Psoas muscle (tissue), 8 donors: Measurements from ENCODE around the gene IMPG1. TPM values are rescaled to one million over a fixed set of nuclear protein-coding genes. Genes with fewer than 3 reads are reported as not detected.

Experiments used
- ATAC-seq, 4 donors: fragments of 200-7000 bp; cut with Tn5 transposase; one replicate each; pipeline ENCODE4 v1.9.1; 2020; ENCODE audit warnings: moderate library complexity in 3 of 4, mild to moderate bottlenecking in 2 of 4
- DNase-seq, 2 donors: peaks; one replicate each; pipeline ENCODE4 v3.0.0-alpha.2; 2020
- H3K27ac ChIP-seq: fragments of 200-600 bp; one replicate; pipeline ENCODE4 v1.8.0; 2022
- H3K27me3 ChIP-seq, 3 donors: fragments of 200-600 bp in 1 of 3; one replicate each; pipeline versions ENCODE4 v1.6.1 to v1.8.0; 2013 to 2022; ENCODE audit warnings: low read length in 2 of 3, mild to moderate bottlenecking in 2 of 3, moderate library complexity in 1 of 3; ENCODE audit not compliant: insufficient read depth in 3 of 3
- H3K36me3 ChIP-seq, 2 donors: fragments of 200-600 bp in 1 of 2; one replicate each; pipeline versions ENCODE4 v1.6.1 to v1.8.0; 2013 to 2022; ENCODE audit warnings: low read depth in 1 of 2, mild to moderate bottlenecking in 1 of 2, moderate library complexity in 1 of 2; ENCODE audit not compliant: insufficient read depth in 1 of 2
- H3K4me1 ChIP-seq: fragments of 200-600 bp; one replicate; pipeline ENCODE4 v1.8.0; 2022
- H3K4me3 ChIP-seq: fragments of 200-600 bp; one replicate; pipeline ENCODE4 v1.8.0; 2022; ENCODE audit warnings: mild to moderate bottlenecking
- H3K9me3 ChIP-seq: fragments of 200-600 bp; one replicate; pipeline ENCODE4 v1.8.0; 2022
- WGBS, 3 donors: extraction: QIAGEN DNeasy Blood & Tissue Kit; methylation state at CpG; one replicate each; pipeline versions ENCODE4 v1.1.6 to v1.1.7; 2013; 5-methylcytosine and 5-hydroxymethylcytosine counted together
- intact Hi-C, 2 donors: fragments of 100-400 bp; cut with DNase I; formaldehyde crosslinking; loops; one replicate each; pipeline versions ENCODE4 v1.11.0 to v1.14.2; 2022
- polyA plus RNA-seq, 3 donors: library from polyadenylated mRNA; stranded (reverse); fragments of 200-250 nt; gene quantifications; one replicate each; pipeline ENCODE4 v1.2.3, GENCODE V29; 2013
- total RNA-seq, 4 donors: library from RNA; stranded (reverse); fragmentation: NEBNext Ultra II Directional in 2 of 4; extraction: Animal tissue kit (Norgen Biotek cat#: 25700) in 2 of 4; gene quantifications; one replicate each; pipeline versions ENCODE4 v1.2.1 to v1.2.4, GENCODE V29; 2021 to 2023
- TF ChIP-seq, protein P1 (sequence below): fragments of 200-600 bp; IDR thresholded peaks from one replicate; pipeline ENCODE4 v1.8.0; 2022; ENCODE audit warnings: antibody characterized with exemption
- donor health status: healthy with polysubstance abuse.
- donor health status: DM: no; HTN: no; CAD: no; lungs with moderate emphysema.
- donor health status: Bipolar disorder and iron deficiency.
- donor health status: healthy.
- donor health status: DM: yes; HTN: yes; CAD: no.
- donor health status: DM: no; HTN: no; CAD: no.
- donor health status: DM: no; HTN: no; CAD: no.
- donor health status: DM: yes; HTN: yes; CAD: no.

IMPG1 gene
- total and polyA plus RNA-seq, 7 donors, result not detected

DNA sequence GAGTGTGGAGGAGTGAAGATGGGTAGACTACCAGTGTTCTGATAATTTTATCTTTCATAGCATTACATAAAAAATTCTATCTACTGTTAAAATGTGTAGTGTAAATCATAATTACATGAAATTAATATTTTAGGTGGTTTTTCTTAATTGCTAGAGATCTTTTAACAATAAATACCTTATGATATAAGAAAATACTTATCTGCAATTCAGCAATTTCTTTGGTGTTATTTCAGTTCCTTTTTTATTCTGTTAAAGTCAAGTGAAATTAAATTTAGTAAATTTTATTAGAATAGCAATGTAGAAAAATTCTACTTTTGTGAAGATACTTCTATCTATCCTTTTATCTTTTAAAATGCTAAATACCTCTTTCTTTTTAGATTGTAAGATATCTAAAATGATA lies 104.3 kb downstream of the IMPG1 start:
- Histone ChIP-seq H3K4me1 (no peaks in the 10 kb centered on the region), H3K27me3 (no peaks in the 10 kb centered on the region), H3K4me3 (no peak overlapping the region), H3K27ac (no peak overlapping the region), H3K36me3 (no peaks in the 10 kb centered on the region), H3K9me3 (no peaks in the 10 kb centered on the region)
- TF ChIP-seq, protein P1, sequence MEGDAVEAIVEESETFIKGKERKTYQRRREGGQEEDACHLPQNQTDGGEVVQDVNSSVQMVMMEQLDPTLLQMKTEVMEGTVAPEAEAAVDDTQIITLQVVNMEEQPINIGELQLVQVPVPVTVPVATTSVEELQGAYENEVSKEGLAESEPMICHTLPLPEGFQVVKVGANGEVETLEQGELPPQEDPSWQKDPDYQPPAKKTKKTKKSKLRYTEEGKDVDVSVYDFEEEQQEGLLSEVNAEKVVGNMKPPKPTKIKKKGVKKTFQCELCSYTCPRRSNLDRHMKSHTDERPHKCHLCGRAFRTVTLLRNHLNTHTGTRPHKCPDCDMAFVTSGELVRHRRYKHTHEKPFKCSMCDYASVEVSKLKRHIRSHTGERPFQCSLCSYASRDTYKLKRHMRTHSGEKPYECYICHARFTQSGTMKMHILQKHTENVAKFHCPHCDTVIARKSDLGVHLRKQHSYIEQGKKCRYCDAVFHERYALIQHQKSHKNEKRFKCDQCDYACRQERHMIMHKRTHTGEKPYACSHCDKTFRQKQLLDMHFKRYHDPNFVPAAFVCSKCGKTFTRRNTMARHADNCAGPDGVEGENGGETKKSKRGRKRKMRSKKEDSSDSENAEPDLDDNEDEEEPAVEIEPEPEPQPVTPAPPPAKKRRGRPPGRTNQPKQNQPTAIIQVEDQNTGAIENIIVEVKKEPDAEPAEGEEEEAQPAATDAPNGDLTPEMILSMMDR, result no peak
- intact Hi-C loops, result no loop called here
- no peak for DNase-seq
- no peak for ATAC-seq

- Histone ChIP-seq H3K27ac (no peak overlapping the region), H3K36me3 (no peaks in the 10 kb centered on the region), H3K4me1 (no peaks in the 10 kb centered on the region), H3K9me3 (no peaks in the 10 kb centered on the region), H3K27me3 (no peaks in the 10 kb centered on the region), H3K4me3 (no peak overlapping the region)
- ATAC-seq, result no peak
- intact Hi-C loops, result no loop called here
- TF ChIP-seq, protein P1, result no peak
- 59 to 85% (median 80%) methylated on average over 1 of the region's 1 CpG for WGBS, 3 donors
- no peak for DNase-seq
These were observed 108.9 kb downstream of the IMPG1 start for GRCh38 chr6:75963569-75963968.

GRCh38 chr6:75952128-75952527 lies 120.3 kb downstream of the IMPG1 start:
- DNase-seq (no peak), ATAC-seq (no peak)
- intact Hi-C loops, result no loop called here
- WGBS, 3 donors, result 27 to 34% (median 29%) methylated on average over 3 of the region's 3 CpGs
- Histone ChIP-seq H3K27ac (no peak overlapping the region), H3K27me3 (no peaks in the 10 kb centered on the region), H3K4me3 (no peak overlapping the region), H3K4me1 (no peaks in the 10 kb centered on the region), H3K36me3 (no peaks in the 10 kb centered on the region), H3K9me3 (no peaks in the 10 kb centered on the region)
- TF ChIP-seq, protein P1, result no peak

GRCh38 chr6:75947935-75948334 lies 124.5 kb downstream of the IMPG1 start:
- no peaks in the 10 kb centered on the region for H3K9me3 ChIP-seq
- ATAC-seq (no peak), DNase-seq (no peak)
- no peak overlapping the region for H3K4me3 ChIP-seq
- H3K36me3 ChIP-seq, result no peaks in the 10 kb centered on the region
- intact Hi-C loops, result no loop called here
- TF ChIP-seq, protein P1, result no peak
- WGBS, 3 donors, result 77 to 90% (median 85%) methylated on average over 5 of the region's 5 CpGs
- H3K27ac ChIP-seq, result no peak overlapping the region
- H3K4me1 ChIP-seq, result no peaks in the 10 kb centered on the region
- no peaks in the 10 kb centered on the region for H3K27me3 ChIP-seq

GRCh38 chr6:75946146-75946831 lies 126.2 kb downstream of the IMPG1 start:
- Histone ChIP-seq H3K4me3 (no peak overlapping the region), H3K27ac (no peak overlapping the region), H3K4me1 (no peaks in the 10 kb centered on the region), H3K36me3 (no peaks in the 10 kb centered on the region), H3K27me3 (no peaks in the 10 kb centered on the region), H3K9me3 (no peaks in the 10 kb centered on the region)
- ATAC-seq, result no peak
- intact Hi-C loops, result no loop called here
- TF ChIP-seq, protein P1, result no peak
- WGBS, 3 donors, result 52 to 56% (median 53%) methylated on average over 4 of the region's 4 CpGs
- no peak for DNase-seq
